Heart left ventricle (tissue), 16 donors: ENCODE measurements around the gene KLRF1. TPM values are rescaled to one million over a fixed set of nuclear protein-coding genes. Genes with fewer than 3 reads are reported as not detected.

Experiments
- ATAC-seq, 4 donors: fragments of 200-7000 bp; cut with Tn5 transposase; one replicate each; pipeline ENCODE4 v1.9.1; 2020 to 2022; ENCODE audit warnings: moderate library complexity in 4 of 4, mild to moderate bottlenecking in 3 of 4, moderate number of reproducible peaks in 1 of 4
- DNase-seq, 5 donors: peaks; one replicate each; pipeline ENCODE4 v3.0.0-alpha.2; 2020
- H3K27ac ChIP-seq, 12 donors: fragments of 200-600 bp; sonication (generic) in 4 of 12; one replicate each; pipeline versions ENCODE4 v1.5.0 to v1.8.0; 2016 to 2022; ENCODE audit warnings: mild to moderate bottlenecking in 2 of 12
- H3K27me3 ChIP-seq, 9 donors: fragments of 200-600 bp; sonication (generic) in 2 of 9; one replicate each; pipeline versions ENCODE4 v1.5.1 to v1.8.0; 2016 to 2022; ENCODE audit warnings: mild to moderate bottlenecking in 3 of 9
- H3K36me3 ChIP-seq, 9 donors: fragments of 200-600 bp; sonication (generic) in 2 of 9; one replicate each; pipeline versions ENCODE4 v1.5.0 to v1.8.0; 2018 to 2022; ENCODE audit warnings: mild to moderate bottlenecking in 2 of 9
- H3K4me1 ChIP-seq, 12 donors: fragments of 200-600 bp; sonication (generic) in 4 of 12; one replicate each; pipeline versions ENCODE4 v1.5.0 to v1.8.0; 2016 to 2022; ENCODE audit warnings: mild to moderate bottlenecking in 3 of 12
- H3K4me3 ChIP-seq, 12 donors: fragments of 200-600 bp; sonication (generic) in 4 of 12; one replicate each; pipeline versions ENCODE4 v1.5.0 to v1.8.0; 2017 to 2022; ENCODE audit warnings: mild to moderate bottlenecking in 9 of 12, moderate library complexity in 4 of 12
- H3K9me3 ChIP-seq, 12 donors: fragments of 200-600 bp; sonication (generic) in 4 of 12; one replicate each; pipeline versions ENCODE4 v1.5.0 to v1.8.0; 2016 to 2022; ENCODE audit warnings: mild to moderate bottlenecking in 1 of 12
- POLR2A ChIP-seq, 2 donors: fragments of 450-650 bp; IDR thresholded peaks; one replicate each; pipeline ENCODE4 v1.6.1; 2017; ENCODE audit warnings: antibody characterized with exemption in 2 of 2, mild to moderate bottlenecking in 2 of 2, moderate library complexity in 2 of 2
- WGBS, 4 donors: extraction: QIAGEN DNeasy Blood & Tissue Kit in 2 of 4; methylation state at CpG; one replicate each; pipeline versions ENCODE4 v1.1.5 to v1.1.7; 2013 to 2018; 5-methylcytosine and 5-hydroxymethylcytosine counted together
- intact Hi-C, 10 donors: fragments of 100-400 bp; cut with DNase I; formaldehyde crosslinking; loops; one replicate each; pipeline versions ENCODE4 v1.11.1 to v1.14.2; 2022
- polyA plus RNA-seq, 2 donors: library from polyadenylated mRNA; stranded (reverse); fragments of 200-250 nt; gene quantifications; one replicate each; pipeline ENCODE4 v1.2.3, GENCODE V29; 2013
- total RNA-seq, 9 donors: library from RNA; depleted of rRNA in 2 of 9; stranded (reverse); fragments of >200 nt in 2 of 9; fragmentation: NEBNext Ultra II Directional in 3 of 9; extraction: Animal tissue kit (Norgen Biotek cat#: 25700) in 3 of 9; gene quantifications; one replicate each; pipeline versions ENCODE4 v1.1.0 to v1.2.4, GENCODE V29; 2016 to 2023
- TF ChIP-seq, protein P1 (sequence below), 12 donors: fragments of 200-600 bp; sonication (generic) in 4 of 12; IDR thresholded peaks; one replicate each; pipeline versions ENCODE4 v1.5.0 to v1.8.0; 2018 to 2022; ENCODE audit warnings: antibody characterized with exemption in 12 of 12, mild to moderate bottlenecking in 5 of 12
- donor health status: ischemic (EF 13 %, LVEDD 7.1; RV severe dilation, severe dysfunction).
- donor health status: healthy with polysubstance abuse.
- donor health status: DM: no; HTN: yes; CAD: no.
- donor health status: DM: no; HTN: no; CAD: no.
- donor health status: ischemic (EF 25% LVEDD 6.9; RV normal size, moderate dysfunction).
- donor health status: ischemic (EF 25% LVEDD 5.7; RV mildly dilated, moderate dysfunction).
- donor health status: healthy.
- donor health status: DM: yes; HTN: yes; CAD: no.
- donor health status: ischemic (EF 35%, LVEDD 5.7; RV mildly dilated, moderate dysfunction).
- donor health status: nonischemic (EF 11% LVEDD 7.7; RV severe dilation, severe dysfunction).
- donor health status: DM: yes; HTN: yes; CAD: no.
- donor health status: PGD.
- donor health status: ischemic (EF 29% LVEDD 5.4; RV normal size, mild dysfunction).
- donor health status: nonischemic (EF 23%, LVEDD 6.1; RV moderate dilation, normal function).

KLRF1 gene
- total and polyA plus RNA-seq, 11 donors, result 0.08 to 1.1 (median 0.56) TPM; not detected in 2

DNA sequence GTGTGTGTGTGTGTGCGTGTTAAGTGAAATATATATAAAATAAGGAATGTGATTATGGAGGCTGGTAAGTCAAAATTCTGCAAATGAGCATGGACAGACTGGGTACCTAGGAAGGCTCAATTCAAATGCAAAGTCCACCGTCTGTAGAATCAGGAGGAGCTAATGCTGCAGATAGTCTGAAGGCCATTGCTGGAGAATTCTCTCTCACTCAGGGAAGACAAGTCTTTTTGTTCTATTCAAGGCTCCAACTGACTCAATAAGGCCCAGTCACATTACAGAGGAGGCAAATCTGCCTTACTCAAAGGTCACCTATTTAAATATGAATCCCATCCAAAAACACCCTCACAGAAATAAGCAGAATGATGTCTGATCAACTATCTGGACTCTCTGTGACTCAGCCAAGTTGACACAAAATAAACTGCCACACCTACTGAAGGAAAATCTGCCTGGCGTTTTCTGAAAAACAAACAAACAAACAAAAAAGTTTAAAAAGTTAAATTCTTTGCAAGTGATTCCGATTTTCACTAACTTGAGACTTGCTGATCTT lies 53.3 kb downstream of the KLRF1 start:
- no peak for DNase-seq
- no peaks in the 10 kb centered on the region for H3K9me3 ChIP-seq
- TF ChIP-seq POLR2A (IDR thresholded peaks at IDR 0.05), result no peak
- TF ChIP-seq, protein P1, sequence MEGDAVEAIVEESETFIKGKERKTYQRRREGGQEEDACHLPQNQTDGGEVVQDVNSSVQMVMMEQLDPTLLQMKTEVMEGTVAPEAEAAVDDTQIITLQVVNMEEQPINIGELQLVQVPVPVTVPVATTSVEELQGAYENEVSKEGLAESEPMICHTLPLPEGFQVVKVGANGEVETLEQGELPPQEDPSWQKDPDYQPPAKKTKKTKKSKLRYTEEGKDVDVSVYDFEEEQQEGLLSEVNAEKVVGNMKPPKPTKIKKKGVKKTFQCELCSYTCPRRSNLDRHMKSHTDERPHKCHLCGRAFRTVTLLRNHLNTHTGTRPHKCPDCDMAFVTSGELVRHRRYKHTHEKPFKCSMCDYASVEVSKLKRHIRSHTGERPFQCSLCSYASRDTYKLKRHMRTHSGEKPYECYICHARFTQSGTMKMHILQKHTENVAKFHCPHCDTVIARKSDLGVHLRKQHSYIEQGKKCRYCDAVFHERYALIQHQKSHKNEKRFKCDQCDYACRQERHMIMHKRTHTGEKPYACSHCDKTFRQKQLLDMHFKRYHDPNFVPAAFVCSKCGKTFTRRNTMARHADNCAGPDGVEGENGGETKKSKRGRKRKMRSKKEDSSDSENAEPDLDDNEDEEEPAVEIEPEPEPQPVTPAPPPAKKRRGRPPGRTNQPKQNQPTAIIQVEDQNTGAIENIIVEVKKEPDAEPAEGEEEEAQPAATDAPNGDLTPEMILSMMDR (IDR thresholded peaks at IDR 0.05), result no peak
- no peak overlapping the region for H3K27ac ChIP-seq
- intact Hi-C loops, result no loop called here
- H3K4me3 ChIP-seq, result no peak overlapping the region
- WGBS, 4 donors, result 83 to 89% (median 87%) methylated on average over 4 of the region's 4 CpGs
- H3K27me3 ChIP-seq, result no peaks in the 10 kb centered on the region
- no peaks in the 10 kb centered on the region for H3K4me1 ChIP-seq
- no peak for ATAC-seq
- no peaks in the 10 kb centered on the region for H3K36me3 ChIP-seq

DNA sequence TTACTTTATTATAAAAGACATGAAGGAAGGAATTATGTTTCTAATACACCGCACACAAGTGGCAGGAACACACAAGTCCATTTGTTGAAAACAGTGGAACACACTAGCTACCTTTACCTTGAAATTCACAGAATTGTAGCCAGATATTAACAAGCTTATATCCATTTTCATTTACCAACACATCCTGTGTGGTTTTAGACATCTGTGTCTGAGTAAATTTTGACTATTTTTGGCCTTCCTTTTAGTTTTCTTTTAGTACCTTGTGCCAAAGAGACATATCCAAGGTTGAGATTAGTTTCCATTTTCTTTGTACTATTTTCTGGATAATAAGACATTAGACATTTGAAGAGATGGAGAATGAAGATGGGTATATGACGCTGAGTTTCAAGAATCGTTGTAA lies 54.0 kb downstream of the KLRF1 start, which contains the start of gene KLRF2:
TSS of gene KLRF2 (plus strand) at position 244 of the 400 bp plus-strand sequence. CDS start at position 351, 107 bp downstream.
- TF ChIP-seq POLR2A (IDR thresholded peaks at IDR 0.05), result no peak
- TF ChIP-seq, protein P1 (IDR thresholded peaks at IDR 0.05), result no peak
- Histone ChIP-seq H3K27me3 (no peaks in the 10 kb centered on the region), H3K4me1 (no peaks in the 10 kb centered on the region), H3K4me3 (no peak within 1 kb of the TSS), H3K36me3 (no peaks in the 10 kb centered on the region), H3K27ac (no peak within 1 kb of the TSS), H3K9me3 (no peaks in the 10 kb centered on the region)
- no peak for DNase-seq
- 94 to 98% (median 96%) methylated on average over 3 of the region's 3 CpGs for WGBS, 4 donors
- intact Hi-C loops, result no loop called here
- ATAC-seq, result no peak

DNA sequence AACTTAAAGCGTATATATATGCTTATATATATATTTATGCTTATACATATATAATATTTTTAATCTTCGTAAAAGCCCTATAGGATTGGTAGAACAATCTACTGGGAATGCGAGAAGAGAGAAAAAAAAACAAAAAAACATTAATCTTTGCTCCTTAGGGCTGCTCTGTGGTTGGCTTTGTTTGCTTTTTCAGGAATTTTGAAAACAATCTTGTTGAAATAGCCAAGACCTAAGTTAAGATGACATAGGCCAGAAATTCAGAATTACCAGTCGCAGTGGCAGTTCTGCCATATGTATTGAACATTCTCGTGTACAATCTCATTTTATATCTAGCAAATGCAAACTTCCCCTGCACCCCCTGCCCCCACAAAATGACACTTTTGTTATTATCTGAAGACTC lies 54.7 kb downstream of the KLRF1 start:
- 92 to 93% (median 93%) methylated on average over 5 of the region's 5 CpGs for WGBS, 4 donors
- no peaks in the 10 kb centered on the region for H3K9me3 ChIP-seq
- DNase-seq (no peak), ATAC-seq (no peak)
- no peaks in the 10 kb centered on the region for H3K36me3 ChIP-seq
- TF ChIP-seq, protein P1 (IDR thresholded peaks at IDR 0.05), result no peak
- no peak for TF ChIP-seq POLR2A (IDR thresholded peaks at IDR 0.05)
- intact Hi-C loops, result no loop called here
- no peak overlapping the region for H3K27ac ChIP-seq
- no peak overlapping the region for H3K4me3 ChIP-seq
- H3K4me1 ChIP-seq, result no peaks in the 10 kb centered on the region
- no peaks in the 10 kb centered on the region for H3K27me3 ChIP-seq

- Histone ChIP-seq H3K9me3 (no peaks in the 10 kb centered on the region), H3K27me3 (no peaks in the 10 kb centered on the region), H3K4me1 (no peaks in the 10 kb centered on the region), H3K27ac (no peak overlapping the region), H3K36me3 (no peaks in the 10 kb centered on the region), H3K4me3 (no peak overlapping the region)
- DNase-seq (no peak), ATAC-seq (no peak)
- intact Hi-C loops, result no loop called here
- TF ChIP-seq, protein P1 (IDR thresholded peaks at IDR 0.05), result no peak
- no peak for TF ChIP-seq POLR2A (IDR thresholded peaks at IDR 0.05)
These were observed 55.9 kb downstream of the KLRF1 start for GRCh38 chr12:9883175-9883574.
